ENCODE results near the gene SPATA19.

DNA sequence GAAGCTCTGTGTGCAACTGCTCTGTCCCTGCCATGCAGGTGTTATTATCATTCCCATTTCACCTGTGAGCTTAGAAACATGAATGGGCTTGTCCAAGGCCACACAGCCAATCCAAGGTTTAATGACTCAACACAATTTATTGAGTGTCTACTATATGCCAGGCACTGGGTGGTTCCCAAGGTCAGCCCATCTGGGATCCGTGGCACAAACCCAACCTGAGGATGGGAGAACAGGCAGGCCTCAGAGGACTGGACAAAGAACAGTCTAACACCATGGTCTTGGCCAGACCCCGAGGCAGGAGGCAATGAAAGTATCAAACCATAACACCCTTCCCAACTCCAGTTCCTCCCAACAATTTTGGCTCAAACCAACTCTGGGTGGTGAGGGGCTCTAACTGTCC lies 15.7 kb downstream of the SPATA19 start:
- TF ChIP-seq ZNF138 (CRISPR knock-in tag; IDR thresholded peaks at IDR 0.05; ENCODE audit: low read depth), result no peak
- TF ChIP-seq, protein P1, sequence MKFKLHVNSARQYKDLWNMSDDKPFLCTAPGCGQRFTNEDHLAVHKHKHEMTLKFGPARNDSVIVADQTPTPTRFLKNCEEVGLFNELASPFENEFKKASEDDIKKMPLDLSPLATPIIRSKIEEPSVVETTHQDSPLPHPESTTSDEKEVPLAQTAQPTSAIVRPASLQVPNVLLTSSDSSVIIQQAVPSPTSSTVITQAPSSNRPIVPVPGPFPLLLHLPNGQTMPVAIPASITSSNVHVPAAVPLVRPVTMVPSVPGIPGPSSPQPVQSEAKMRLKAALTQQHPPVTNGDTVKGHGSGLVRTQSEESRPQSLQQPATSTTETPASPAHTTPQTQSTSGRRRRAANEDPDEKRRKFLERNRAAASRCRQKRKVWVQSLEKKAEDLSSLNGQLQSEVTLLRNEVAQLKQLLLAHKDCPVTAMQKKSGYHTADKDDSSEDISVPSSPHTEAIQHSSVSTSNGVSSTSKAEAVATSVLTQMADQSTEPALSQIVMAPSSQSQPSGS (CRISPR knock-in tag; IDR thresholded peaks at IDR 0.05), result no peak
- TF ChIP-seq CHD2 (IDR thresholded peaks at IDR 0.05; ENCODE audit: low read depth, low read length), result no peak
- TF ChIP-seq ETV5 (CRISPR knock-in tag; IDR thresholded peaks at IDR 0.05; ENCODE audit: borderline replicate concordance), result no peak
- TF ChIP-seq ZFP90 (CRISPR knock-in tag; IDR thresholded peaks at IDR 0.05; ENCODE audit: borderline replicate concordance), result no peak
- TF ChIP-seq, protein P2, sequence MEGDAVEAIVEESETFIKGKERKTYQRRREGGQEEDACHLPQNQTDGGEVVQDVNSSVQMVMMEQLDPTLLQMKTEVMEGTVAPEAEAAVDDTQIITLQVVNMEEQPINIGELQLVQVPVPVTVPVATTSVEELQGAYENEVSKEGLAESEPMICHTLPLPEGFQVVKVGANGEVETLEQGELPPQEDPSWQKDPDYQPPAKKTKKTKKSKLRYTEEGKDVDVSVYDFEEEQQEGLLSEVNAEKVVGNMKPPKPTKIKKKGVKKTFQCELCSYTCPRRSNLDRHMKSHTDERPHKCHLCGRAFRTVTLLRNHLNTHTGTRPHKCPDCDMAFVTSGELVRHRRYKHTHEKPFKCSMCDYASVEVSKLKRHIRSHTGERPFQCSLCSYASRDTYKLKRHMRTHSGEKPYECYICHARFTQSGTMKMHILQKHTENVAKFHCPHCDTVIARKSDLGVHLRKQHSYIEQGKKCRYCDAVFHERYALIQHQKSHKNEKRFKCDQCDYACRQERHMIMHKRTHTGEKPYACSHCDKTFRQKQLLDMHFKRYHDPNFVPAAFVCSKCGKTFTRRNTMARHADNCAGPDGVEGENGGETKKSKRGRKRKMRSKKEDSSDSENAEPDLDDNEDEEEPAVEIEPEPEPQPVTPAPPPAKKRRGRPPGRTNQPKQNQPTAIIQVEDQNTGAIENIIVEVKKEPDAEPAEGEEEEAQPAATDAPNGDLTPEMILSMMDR (CRISPR knock-in tag; IDR thresholded peaks at IDR 0.05), result no peak
- TF ChIP-seq, protein P3, sequence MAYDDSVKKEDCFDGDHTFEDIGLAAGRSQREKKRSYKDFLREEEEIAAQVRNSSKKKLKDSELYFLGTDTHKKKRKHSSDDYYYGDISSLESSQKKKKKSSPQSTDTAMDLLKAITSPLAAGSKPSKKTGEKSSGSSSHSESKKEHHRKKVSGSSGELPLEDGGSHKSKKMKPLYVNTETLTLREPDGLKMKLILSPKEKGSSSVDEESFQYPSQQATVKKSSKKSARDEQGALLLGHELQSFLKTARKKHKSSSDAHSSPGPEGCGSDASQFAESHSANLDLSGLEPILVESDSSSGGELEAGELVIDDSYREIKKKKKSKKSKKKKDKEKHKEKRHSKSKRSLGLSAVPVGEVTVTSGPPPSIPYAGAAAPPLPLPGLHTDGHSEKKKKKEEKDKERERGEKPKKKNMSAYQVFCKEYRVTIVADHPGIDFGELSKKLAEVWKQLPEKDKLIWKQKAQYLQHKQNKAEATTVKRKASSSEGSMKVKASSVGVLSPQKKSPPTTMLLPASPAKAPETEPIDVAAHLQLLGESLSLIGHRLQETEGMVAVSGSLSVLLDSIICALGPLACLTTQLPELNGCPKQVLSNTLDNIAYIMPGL (CRISPR knock-in tag; IDR thresholded peaks at IDR 0.05; ENCODE audit: borderline replicate concordance in 1 of 2, low read depth in 1 of 2), result no peak
- TF ChIP-seq PAWR (CRISPR knock-in tag; IDR thresholded peaks at IDR 0.05; ENCODE audit: borderline replicate concordance), result no peak
- no peak for TF ChIP-seq SMC3 (IDR thresholded peaks at IDR 0.05; ENCODE audit: low read length)

Measured in HepG2 (cell line).